HUDEP-2 (cell line): ENCODE measurements around the gene IER5L.
"Not testable (repeated sequence)": the region's sequence is repeated elsewhere in the genome, so short reads cannot be mapped to it uniquely, and the experiment has no call there.

Experiments used
- DNase-seq, 76 experiments: peaks; one replicate each; lab custom pipeline; 2025; ENCODE audit not compliant: unreplicated experiment in 76 of 76; lab: John Stamatoyannopoulos, UW

Gene IER5L

DNA sequence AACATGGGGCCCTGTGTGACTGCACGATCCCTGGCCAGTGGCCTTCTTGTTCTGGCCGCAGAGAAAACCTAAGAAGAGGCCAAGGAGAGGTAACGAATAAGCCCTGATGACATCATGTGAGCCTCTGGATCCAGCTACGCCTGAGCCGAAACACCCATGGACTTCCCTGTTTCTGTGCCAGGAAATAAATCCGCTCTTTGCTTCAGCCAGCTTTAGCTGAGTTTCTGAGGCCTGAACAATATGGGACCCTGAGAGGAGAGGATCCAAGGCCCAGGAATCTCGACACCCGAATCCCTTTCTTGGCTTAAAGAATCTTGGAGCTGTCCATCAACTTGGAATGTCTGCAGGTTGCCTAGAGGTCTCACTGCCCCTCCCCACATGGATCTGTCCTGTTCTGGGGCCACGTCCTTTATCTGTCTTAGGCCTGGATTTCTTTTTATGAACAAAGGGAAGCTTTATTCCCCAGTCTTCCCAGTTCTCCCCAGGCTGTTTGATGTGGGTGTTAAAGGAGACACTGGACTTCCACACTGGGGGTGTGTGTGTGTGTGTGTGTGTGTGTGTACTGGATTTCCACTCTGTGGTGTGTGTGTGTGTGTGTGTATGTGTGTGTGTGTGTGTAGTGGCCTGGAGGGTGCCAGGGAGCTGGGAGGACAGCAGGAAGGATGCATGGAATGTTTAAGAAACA lies 13.7 kb downstream of the IER5L start:
- no peak for DNase-seq

- no peak for DNase-seq
Measured at GRCh38 chr9:129163753-129164152, 14.3 kb downstream of the IER5L start.

DNA sequence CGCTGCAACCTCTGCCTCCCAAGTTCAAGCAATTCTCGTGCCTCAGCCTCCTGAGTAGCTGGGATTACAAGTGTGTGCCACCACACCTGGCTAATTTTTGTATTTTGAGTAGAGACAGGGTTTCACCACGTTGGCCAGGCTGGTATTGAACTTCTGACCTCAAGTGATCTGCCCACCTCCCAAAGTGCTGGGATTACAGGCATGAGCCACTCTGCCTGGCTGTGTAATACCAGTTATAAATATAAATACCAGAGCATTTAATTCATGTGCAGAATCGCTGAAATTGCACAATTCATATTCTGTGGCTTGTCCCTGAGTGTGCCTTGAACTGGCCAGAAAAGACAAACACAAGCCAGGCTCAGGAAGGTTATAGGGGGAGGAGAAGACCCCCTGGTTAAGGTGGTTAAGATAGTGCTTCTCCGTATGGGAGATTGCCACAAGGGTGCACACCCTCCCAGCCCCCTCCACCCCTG lies 14.8 kb downstream of the IER5L start:
- not testable (repeated sequence) for DNase-seq

- no peak for DNase-seq
Measured at GRCh38 chr9:129162497-129163197, 15.4 kb downstream of the IER5L start.

DNA sequence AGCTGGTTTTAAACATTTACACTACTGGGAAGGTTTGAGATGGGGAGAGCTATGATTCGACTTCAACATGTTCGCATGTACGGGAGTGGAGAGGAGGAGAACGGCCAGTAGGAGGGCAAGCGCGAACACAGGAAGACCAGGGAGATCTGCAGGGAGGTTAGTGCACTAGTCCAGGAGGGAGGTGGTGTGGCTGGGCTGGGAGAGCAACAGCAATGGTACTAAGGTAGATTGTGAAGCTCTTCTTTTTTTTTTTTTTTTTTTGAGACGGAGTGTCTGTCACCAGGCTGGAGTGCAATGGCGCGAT lies 16.6 kb downstream of the IER5L start:
- DNase-seq: no peak

DNA sequence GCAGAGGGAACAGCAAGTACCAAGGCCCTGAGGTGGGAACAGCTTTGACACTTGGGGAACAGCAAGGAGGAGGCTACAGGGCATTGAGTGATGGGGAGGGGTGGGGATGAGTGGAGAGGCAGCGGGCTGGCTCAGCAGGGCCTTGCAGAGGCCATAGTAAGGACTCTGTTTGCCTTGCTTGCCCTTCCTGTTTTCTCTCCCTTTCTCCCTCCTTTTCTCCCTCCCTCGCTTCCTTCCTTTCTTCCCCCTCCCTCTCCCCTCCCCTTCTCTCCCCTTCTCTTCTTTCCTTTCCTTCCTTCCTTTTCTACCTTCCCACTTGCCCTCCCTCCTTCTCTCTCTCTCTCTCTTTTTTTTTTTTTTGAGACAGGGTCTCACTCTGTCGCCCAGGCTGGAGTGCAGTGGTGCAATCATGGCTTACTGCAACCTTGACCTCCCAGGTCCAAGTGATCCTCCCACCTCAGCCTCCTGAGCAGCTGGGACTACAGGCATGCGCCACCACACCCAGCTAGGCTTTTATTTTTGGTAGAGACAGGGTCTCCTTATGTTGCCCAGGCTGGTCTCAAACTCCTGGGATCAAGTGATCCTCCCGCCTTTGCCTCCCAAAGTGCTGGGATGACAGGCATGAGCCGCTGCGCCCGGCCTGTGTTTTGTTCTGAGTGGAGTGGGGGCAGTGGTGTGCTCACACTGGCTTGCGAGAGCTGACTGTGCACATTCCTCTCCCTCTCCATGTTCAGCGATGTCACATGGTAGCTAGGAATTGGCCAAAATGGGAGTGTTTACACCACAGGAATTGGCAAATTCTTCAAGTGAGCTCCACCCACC lies 17.1 kb downstream of the IER5L start:
- no peak for DNase-seq

DNA sequence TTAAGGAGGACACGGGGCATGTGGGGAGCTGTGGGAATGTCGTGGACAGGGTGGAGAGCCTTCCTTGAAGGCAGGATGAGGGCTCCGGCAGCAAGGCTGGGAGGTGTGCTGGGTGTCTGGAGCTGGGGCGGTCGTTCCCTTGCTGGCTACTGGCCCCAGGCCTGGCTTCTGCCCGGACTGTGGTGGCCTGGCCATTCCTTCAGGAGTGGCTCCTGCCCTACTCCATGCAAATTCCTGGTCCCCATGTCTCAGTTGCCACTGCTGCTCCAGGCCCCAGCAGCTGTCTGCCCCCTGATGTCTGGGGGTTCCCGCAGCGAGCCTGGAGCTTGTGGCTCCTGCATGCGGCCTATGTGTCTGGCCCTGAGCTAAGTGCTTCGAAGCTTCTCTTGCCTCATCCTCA lies 21.9 kb downstream of the IER5L start:
- no peak for DNase-seq

GRCh38 chr9:129154866-129155477 lies 23.1 kb downstream of the IER5L start:
- no peak for DNase-seq

GRCh38 chr9:129151469-129151868 lies 26.6 kb downstream of the IER5L start:
- DNase-seq: no peak

- no peak for DNase-seq
Measured at GRCh38 chr9:129150672-129151211, 27.3 kb downstream of the IER5L start.

GRCh38 chr9:129150122-129150521 lies 27.9 kb downstream of the IER5L start:
- no peak for DNase-seq

- no peak for DNase-seq
Measured at GRCh38 chr9:129149442-129149841, 28.6 kb downstream of the IER5L start.

DNA sequence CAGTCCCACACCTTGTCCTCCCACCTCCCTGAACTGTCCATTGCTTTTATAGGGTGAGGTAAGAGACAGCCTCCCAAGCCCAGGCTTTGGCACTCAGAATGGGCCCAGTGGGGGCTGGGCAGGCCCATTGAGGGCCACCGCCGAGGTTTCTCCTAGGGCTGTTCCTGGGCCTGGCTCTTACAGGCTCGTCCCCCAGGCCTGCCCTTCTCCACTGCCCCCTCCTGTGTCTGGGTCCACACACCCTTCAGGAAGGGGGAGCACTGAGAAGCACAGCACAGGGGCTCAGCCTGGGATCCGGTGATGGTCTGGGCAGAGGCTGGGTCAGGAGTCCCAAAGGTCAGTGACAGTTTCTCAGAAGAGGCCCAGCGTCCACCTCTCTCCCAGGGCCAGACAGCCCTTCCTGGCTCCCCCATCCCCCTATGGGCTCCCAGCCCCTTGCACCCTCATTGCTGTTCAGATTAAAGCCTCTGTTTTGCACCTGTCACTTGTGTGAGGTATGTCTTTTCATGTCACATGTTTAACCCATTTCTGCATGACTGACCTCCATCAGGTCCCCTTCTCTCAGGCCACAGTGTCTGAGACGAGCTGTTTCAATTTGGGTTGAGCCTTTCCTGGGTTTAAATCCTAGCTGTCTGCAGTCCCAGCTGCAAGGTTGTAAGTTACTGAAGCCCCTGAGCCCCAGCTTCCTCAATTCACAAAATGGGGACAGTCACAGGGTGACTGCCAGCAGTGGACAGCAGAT lies 29.4 kb downstream of the IER5L start:
- DNase-seq: no peak

GRCh38 chr9:129146441-129146941 lies 31.6 kb downstream of the IER5L start:
- no peak for DNase-seq

DNA sequence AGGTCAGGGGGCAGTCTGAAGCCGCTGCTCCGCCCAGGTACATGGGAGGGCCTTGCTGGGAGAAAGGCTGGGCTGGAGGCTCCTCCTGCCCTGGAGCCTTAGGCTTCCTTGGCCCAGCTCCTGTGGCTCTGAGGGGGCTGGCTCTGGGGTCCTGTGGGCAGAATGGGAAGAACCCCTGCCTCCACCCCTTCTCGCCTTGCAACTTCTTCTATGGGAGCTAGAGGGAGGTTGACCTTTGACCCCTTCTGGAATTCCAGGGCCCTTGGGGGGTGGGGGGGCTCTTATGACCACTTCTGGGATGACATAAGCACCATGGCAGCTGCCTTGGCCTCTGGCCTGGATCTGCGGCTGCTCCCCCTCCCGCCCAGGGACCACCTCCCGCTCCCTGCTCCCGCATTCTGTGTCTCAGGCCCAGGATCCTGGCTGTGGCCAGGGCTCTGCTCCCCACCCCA lies 32.2 kb downstream of the IER5L start:
- no peak for DNase-seq

DNA sequence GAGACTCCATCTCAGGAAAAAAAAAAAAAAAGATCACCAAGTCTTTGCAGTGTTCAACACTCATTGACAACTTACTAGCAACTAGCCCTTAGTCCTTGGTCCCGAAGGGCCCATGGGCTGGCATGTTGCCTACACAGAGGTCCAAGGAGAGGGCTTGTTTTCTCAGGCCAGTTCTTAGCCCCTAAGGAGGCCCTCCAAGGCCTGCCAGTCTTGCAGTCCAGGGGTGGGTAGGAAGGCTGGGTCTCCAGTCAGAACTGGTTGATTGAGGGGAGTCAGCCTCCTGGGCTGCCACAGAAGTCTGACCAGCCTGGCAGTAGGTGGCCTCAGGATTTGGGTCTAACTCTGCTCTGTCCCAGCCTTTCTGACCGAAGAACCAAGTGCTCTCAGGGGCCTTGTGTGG lies 32.7 kb downstream of the IER5L start:
- no peak for DNase-seq

DNA sequence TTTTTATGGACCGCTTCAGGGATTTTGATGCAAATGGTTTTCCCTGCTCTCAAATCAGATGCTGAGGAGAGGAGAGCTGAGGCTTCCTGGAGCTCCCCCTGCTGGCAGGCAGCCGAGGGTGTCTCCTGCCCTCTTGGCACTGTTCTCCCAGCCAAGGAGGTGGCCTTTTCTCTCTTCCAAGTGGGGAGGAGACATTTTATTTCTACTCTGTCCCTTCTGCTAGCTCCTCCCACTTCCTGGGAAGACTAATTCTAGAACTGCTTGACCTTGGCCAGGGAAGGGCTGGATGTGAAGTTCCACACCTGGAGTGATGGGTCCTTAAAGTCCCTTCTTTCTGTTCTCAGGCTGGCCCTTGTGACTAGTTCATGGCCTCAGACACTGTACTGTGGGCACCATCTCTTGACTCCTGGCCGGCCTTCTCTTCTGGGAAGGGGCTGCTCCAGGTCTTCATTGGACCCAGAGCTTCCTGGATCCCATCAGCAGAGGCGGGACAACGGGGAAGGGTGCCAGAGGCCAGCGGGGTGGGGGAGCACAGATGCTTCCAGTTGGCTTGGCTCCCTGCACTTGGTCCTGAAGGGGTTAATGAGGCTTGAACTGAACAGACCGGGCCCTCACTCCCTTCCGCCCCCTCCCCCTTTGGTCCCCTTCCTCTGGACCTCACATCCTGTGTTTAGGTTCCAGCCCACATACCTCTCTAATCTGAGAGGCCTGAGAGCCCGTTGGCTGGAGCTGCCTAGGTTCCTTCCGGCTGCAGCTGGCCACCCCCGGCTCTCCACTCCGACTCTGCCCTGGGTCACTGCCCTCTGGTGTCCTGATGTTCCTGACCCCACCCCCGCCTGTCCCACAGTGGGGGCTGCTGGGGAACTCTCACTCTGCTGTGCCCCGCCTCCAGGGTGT lies 34.8 kb downstream of the IER5L start:
- DNase-seq: peak in 68 of 76 experiments; percentile 12 to 78 (median 58)

GRCh38 chr9:129142138-129142935 lies 35.7 kb downstream of the IER5L start:
- no peak for DNase-seq
